ENCODE measurements around the gene STK31.

STK31 gene

GRCh38 chr7:23696916-23697441 lies 13.0 kb upstream of the STK31 start (continued):
- TF ChIP-seq ZNF639 (tag by site-specific recombination; IDR thresholded peaks at IDR 0.05) (no peak), KLF8 (tag by site-specific recombination; IDR thresholded peaks at IDR 0.05) (no peak), ZNF830 (tag by site-specific recombination; IDR thresholded peaks at IDR 0.05; ENCODE audit: low read depth) (no peak), ZNF416 (tag by site-specific recombination; IDR thresholded peaks at IDR 0.05) (no peak), ZNF174 (tag by site-specific recombination; IDR thresholded peaks at IDR 0.05) (no peak), ZNF274 (IDR thresholded peaks at IDR 0.05; ENCODE audit: low read length) (no peak), ZNF274 (tag by site-specific recombination; IDR thresholded peaks at IDR 0.05; ENCODE audit: borderline replicate concordance) (no peak), ZNF555 (tag by site-specific recombination; conservative IDR thresholded peaks at IDR 0.05) (no peak), IKZF3 (tag by site-specific recombination; IDR thresholded peaks at IDR 0.05) (peak; percentile 86), ZNF658 (tag by site-specific recombination; IDR thresholded peaks at IDR 0.05) (no peak), ZEB2 (tag by site-specific recombination; IDR thresholded peaks at IDR 0.05) (no peak), SETDB1 (IDR thresholded peaks at IDR 0.05; ENCODE audit: insufficient read length, low read length) (no peak), ZNF596 (tag by site-specific recombination; IDR thresholded peaks at IDR 0.05) (no peak), KLF17 (tag by site-specific recombination; IDR thresholded peaks at IDR 0.05) (no peak), ZFHX2 (tag by site-specific recombination; conservative IDR thresholded peaks at IDR 0.05) (peak; percentile 77), ZNF18 (tag by site-specific recombination; IDR thresholded peaks at IDR 0.05) (no peak), MEIS1 (CRISPR knock-in tag; IDR thresholded peaks at IDR 0.05; ENCODE audit: borderline replicate concordance) (no peak), YY2 (tag by site-specific recombination; IDR thresholded peaks at IDR 0.05) (0 out of 2 replicates have a peak, but pooled peaks have one; percentile 18), ZNF223 (tag by site-specific recombination; IDR thresholded peaks at IDR 0.05) (no peak), ZBTB1 (tag by site-specific recombination; IDR thresholded peaks at IDR 0.05) (no peak), ZNF660 (tag by site-specific recombination; IDR thresholded peaks at IDR 0.05) (no peak)
- TF ChIP-seq, protein P1, sequence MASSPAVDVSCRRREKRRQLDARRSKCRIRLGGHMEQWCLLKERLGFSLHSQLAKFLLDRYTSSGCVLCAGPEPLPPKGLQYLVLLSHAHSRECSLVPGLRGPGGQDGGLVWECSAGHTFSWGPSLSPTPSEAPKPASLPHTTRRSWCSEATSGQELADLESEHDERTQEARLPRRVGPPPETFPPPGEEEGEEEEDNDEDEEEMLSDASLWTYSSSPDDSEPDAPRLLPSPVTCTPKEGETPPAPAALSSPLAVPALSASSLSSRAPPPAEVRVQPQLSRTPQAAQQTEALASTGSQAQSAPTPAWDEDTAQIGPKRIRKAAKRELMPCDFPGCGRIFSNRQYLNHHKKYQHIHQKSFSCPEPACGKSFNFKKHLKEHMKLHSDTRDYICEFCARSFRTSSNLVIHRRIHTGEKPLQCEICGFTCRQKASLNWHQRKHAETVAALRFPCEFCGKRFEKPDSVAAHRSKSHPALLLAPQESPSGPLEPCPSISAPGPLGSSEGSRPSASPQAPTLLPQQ (tag by site-specific recombination; IDR thresholded peaks at IDR 0.05) = no peak
- TF ChIP-seq, protein P2, sequence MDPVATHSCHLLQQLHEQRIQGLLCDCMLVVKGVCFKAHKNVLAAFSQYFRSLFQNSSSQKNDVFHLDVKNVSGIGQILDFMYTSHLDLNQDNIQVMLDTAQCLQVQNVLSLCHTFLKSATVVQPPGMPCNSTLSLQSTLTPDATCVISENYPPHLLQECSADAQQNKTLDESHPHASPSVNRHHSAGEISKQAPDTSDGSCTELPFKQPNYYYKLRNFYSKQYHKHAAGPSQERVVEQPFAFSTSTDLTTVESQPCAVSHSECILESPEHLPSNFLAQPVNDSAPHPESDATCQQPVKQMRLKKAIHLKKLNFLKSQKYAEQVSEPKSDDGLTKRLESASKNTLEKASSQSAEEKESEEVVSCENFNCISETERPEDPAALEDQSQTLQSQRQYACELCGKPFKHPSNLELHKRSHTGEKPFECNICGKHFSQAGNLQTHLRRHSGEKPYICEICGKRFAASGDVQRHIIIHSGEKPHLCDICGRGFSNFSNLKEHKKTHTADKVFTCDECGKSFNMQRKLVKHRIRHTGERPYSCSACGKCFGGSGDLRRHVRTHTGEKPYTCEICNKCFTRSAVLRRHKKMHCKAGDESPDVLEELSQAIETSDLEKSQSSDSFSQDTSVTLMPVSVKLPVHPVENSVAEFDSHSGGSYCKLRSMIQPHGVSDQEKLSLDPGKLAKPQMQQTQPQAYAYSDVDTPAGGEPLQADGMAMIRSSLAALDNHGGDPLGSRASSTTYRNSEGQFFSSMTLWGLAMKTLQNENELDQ (tag by site-specific recombination; IDR thresholded peaks at IDR 0.05; ENCODE audit: low read depth) = no peak
- TF ChIP-seq, protein P3, sequence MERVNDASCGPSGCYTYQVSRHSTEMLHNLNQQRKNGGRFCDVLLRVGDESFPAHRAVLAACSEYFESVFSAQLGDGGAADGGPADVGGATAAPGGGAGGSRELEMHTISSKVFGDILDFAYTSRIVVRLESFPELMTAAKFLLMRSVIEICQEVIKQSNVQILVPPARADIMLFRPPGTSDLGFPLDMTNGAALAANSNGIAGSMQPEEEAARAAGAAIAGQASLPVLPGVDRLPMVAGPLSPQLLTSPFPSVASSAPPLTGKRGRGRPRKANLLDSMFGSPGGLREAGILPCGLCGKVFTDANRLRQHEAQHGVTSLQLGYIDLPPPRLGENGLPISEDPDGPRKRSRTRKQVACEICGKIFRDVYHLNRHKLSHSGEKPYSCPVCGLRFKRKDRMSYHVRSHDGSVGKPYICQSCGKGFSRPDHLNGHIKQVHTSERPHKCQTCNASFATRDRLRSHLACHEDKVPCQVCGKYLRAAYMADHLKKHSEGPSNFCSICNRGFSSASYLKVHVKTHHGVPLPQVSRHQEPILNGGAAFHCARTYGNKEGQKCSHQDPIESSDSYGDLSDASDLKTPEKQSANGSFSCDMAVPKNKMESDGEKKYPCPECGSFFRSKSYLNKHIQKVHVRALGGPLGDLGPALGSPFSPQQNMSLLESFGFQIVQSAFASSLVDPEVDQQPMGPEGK (tag by site-specific recombination; IDR thresholded peaks at IDR 0.05) = no peak
- TF ChIP-seq, protein P4, sequence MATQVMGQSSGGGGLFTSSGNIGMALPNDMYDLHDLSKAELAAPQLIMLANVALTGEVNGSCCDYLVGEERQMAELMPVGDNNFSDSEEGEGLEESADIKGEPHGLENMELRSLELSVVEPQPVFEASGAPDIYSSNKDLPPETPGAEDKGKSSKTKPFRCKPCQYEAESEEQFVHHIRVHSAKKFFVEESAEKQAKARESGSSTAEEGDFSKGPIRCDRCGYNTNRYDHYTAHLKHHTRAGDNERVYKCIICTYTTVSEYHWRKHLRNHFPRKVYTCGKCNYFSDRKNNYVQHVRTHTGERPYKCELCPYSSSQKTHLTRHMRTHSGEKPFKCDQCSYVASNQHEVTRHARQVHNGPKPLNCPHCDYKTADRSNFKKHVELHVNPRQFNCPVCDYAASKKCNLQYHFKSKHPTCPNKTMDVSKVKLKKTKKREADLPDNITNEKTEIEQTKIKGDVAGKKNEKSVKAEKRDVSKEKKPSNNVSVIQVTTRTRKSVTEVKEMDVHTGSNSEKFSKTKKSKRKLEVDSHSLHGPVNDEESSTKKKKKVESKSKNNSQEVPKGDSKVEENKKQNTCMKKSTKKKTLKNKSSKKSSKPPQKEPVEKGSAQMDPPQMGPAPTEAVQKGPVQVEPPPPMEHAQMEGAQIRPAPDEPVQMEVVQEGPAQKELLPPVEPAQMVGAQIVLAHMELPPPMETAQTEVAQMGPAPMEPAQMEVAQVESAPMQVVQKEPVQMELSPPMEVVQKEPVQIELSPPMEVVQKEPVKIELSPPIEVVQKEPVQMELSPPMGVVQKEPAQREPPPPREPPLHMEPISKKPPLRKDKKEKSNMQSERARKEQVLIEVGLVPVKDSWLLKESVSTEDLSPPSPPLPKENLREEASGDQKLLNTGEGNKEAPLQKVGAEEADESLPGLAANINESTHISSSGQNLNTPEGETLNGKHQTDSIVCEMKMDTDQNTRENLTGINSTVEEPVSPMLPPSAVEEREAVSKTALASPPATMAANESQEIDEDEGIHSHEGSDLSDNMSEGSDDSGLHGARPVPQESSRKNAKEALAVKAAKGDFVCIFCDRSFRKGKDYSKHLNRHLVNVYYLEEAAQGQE (tag by site-specific recombination; IDR thresholded peaks at IDR 0.05) = no peak

Measured in HEK293 (cell line).